Measurements from ENCODE around the gene SLC17A9. TPM values are rescaled to one million over a fixed set of nuclear protein-coding genes. Genes with fewer than 3 reads are reported as not detected.

SLC17A9 gene
- total and polyA plus RNA-seq, 2 experiments from 2014 or later, result 1.8 to 3.2 TPM

DNA sequence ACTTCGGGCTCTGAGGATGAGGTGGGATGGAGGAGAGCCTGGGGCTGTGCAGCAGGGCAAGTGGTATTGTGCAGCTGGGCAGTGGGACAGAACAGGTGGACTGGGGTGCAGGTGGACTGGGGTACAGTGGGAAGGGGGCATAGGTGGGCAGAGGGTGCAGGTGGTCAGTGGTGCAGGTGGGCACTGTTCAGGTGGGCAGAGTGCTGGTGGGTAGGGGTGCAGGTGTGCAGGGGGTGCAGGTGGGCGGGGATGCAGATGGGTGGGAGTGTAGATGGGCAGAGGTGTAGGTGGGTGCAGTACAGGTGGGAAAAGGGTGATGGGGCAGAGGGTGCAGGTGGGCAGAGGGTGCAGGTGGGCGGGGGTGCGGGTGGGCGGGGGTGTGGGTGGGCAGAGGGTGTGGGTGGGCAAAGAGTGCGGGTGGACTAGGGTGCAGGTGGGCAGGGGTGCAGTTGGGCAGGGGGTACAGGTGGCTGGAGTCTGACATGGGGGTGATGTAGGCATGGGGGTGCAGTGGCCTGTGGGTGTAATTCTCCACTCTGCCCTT lies 33.8 kb downstream of the SLC17A9 start:
- Histone ChIP-seq H3K9me3 (ENCODE audit: low read depth) (no peaks in the 10 kb centered on the region), H3K27ac (no peak overlapping the region), H3K4me1 (ENCODE audit: low read depth) (no peaks in the 10 kb centered on the region), H3K4me3 (no peak overlapping the region), H3K27me3 (peaks cover 33% of the 10 kb centered on the region), H3K36me3 (no peaks in the 10 kb centered on the region)
- TF ChIP-seq, protein P1, sequence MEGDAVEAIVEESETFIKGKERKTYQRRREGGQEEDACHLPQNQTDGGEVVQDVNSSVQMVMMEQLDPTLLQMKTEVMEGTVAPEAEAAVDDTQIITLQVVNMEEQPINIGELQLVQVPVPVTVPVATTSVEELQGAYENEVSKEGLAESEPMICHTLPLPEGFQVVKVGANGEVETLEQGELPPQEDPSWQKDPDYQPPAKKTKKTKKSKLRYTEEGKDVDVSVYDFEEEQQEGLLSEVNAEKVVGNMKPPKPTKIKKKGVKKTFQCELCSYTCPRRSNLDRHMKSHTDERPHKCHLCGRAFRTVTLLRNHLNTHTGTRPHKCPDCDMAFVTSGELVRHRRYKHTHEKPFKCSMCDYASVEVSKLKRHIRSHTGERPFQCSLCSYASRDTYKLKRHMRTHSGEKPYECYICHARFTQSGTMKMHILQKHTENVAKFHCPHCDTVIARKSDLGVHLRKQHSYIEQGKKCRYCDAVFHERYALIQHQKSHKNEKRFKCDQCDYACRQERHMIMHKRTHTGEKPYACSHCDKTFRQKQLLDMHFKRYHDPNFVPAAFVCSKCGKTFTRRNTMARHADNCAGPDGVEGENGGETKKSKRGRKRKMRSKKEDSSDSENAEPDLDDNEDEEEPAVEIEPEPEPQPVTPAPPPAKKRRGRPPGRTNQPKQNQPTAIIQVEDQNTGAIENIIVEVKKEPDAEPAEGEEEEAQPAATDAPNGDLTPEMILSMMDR (IDR thresholded peaks at IDR 0.05; ENCODE audit: low read depth, low read length), result no peak
- DNase-seq (ENCODE audit: low read depth in 1 of 2, low spot score in 1 of 2), result no peak

DNA sequence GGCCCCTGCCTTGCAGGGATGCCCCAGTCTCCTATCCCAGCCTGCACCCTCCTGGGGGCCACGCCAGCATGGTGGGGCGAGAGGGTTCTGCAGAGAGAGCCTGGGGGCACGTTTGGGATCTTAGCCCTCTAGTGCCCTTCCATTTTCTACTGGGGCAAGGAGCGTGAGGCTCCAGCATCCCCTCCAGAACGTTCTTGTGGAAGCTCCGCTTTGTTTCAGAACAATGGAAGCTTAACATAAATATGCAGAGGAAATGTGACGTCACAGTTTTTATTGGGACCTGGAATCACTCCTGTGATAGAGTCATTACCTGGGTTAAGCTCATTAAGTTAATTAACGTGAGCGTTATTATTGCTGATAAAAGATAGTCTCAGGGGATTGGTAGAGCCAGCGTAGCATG lies 34.6 kb downstream of the SLC17A9 start:
- Histone ChIP-seq H3K9me3 (ENCODE audit: low read depth) (no peaks in the 10 kb centered on the region), H3K27me3 (peaks cover 35% of the 10 kb centered on the region), H3K4me1 (ENCODE audit: low read depth) (no peaks in the 10 kb centered on the region), H3K36me3 (no peaks in the 10 kb centered on the region), H3K27ac (no peak overlapping the region), H3K4me3 (no peak overlapping the region)
- no peak for DNase-seq (ENCODE audit: low read depth in 1 of 2, low spot score in 1 of 2)
- TF ChIP-seq, protein P1 (IDR thresholded peaks at IDR 0.05; ENCODE audit: low read depth, low read length), result no peak

DNA sequence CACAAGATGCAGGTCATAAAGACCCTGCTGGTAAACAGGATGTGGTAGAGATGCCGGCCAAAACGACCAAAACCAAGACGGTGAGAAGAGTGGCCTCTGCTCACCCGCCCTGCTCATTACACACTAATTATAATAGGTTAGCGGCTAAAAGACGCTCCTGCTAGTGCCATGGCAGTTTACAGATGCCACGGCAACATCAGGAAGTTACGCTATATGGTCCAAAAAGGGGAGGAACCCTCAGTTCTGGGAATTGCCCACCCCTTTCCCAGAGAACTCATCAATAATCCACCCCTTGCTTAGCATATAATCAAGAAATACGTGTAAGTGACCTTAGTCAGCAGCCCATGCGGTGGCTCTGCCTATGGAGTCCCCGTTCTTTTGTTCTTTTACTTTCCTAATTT lies 36.7 kb downstream of the SLC17A9 start:
- TF ChIP-seq, protein P1 (IDR thresholded peaks at IDR 0.05; ENCODE audit: low read depth, low read length), result no peak
- H3K9me3 ChIP-seq (ENCODE audit: low read depth), result no peaks in the 10 kb centered on the region
- H3K27me3 ChIP-seq, result peaks cover 35% of the 10 kb centered on the region

GRCh38 chr20:62990306-62990825 lies 37.9 kb downstream of the SLC17A9 start:
- H3K27me3 ChIP-seq, result peaks cover 40% of the 10 kb centered on the region
- TF ChIP-seq, protein P1 (IDR thresholded peaks at IDR 0.05; ENCODE audit: low read depth, low read length), result no peak
- H3K4me3 ChIP-seq, result no peak overlapping the region

More for the DNA sequence above, 36.7 kb downstream of the SLC17A9 start:
- Histone ChIP-seq H3K36me3 (no peaks in the 10 kb centered on the region), H3K4me1 (ENCODE audit: low read depth) (no peaks in the 10 kb centered on the region), H3K4me3 (no peak overlapping the region), H3K27ac (no peak overlapping the region)
- no peak for DNase-seq (ENCODE audit: low read depth in 1 of 2, low spot score in 1 of 2)

DNA sequence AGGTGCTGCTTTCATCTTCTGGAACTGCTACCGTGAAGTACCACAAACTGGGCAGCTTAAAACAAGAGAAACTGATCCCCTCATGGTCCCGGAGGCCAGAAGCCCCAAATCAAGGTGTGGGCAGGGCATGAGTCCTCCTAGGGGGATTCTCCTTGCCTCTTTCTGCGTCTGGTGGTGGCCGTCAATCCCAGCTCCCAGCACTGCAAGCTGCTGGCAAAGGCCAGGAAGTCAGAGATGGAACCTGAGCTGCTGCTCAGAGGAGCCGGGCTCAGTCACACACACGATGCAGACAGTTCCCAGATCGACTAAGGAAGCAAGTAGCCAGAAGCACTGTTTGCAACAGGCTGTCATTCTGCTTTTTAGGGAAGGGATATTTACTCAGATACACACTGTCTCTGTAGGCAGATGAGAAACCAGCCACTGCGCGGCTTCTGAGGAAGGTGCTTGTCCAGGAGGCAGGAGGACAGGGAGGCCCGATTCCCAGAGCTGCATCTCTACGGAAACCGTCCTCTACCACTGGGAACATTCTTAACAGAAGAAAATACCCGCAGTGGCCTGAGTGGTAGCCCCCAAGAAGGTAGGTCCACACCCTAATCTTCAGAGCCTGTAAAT lies 38.8 kb downstream of the SLC17A9 start:
- no peaks in the 10 kb centered on the region for H3K36me3 ChIP-seq
- no peaks in the 10 kb centered on the region for H3K4me1 ChIP-seq (ENCODE audit: low read depth)
- no peaks in the 10 kb centered on the region for H3K9me3 ChIP-seq (ENCODE audit: low read depth)
- H3K27ac ChIP-seq, result no peak overlapping the region
- no peak overlapping the region for H3K4me3 ChIP-seq
- peaks cover 46% of the 10 kb centered on the region for H3K27me3 ChIP-seq
- no peak for DNase-seq (ENCODE audit: low read depth in 1 of 2, low spot score in 1 of 2)
- TF ChIP-seq, protein P1 (IDR thresholded peaks at IDR 0.05; ENCODE audit: low read depth, low read length), result no peak

More at GRCh38 chr20:62990306-62990825, 37.9 kb downstream of the SLC17A9 start:
- Histone ChIP-seq H3K9me3 (ENCODE audit: low read depth) (no peaks in the 10 kb centered on the region), H3K36me3 (no peaks in the 10 kb centered on the region), H3K27ac (no peak overlapping the region), H3K4me1 (ENCODE audit: low read depth) (no peaks in the 10 kb centered on the region)
- DNase-seq (ENCODE audit: low read depth in 1 of 2, low spot score in 1 of 2), result no peak
